AML-193 (cell line): ENCODE measurements around the gene WDR55.
"Not testable (repeated sequence)": the region's sequence is repeated elsewhere in the genome, so short reads cannot be mapped to it uniquely, and the experiment has no call there.

Source experiments
- DNase-seq, 2 experiments: peaks; one replicate each; lab custom pipeline; 2025; lab: John Stamatoyannopoulos, UW

Gene WDR55

GRCh38 chr5:140658870-140659269, 5.8 kb upstream of the WDR55 start:
- no peak for DNase-seq

- DNase-seq = not testable (repeated sequence)
Measured at GRCh38 chr5:140660371-140660770, 4.3 kb upstream of the WDR55 start.

DNA sequence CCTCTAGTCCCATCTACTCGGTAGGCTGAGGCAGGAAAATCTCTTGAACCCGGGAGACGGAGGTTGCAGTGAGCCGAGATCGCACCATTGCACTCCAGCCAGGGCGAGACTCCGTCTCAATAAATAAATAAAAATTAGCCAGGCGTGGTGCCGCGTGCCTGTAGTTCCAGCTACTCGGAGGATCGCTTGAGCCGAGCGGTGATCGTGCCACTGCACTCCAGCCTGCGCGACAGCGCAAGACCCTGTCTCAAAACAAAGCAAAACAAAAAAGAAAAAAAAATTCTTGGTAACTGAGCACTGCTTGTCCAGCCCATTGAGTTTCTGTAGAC, 710 bp upstream of the WDR55 start:
- no peak for DNase-seq

DNA sequence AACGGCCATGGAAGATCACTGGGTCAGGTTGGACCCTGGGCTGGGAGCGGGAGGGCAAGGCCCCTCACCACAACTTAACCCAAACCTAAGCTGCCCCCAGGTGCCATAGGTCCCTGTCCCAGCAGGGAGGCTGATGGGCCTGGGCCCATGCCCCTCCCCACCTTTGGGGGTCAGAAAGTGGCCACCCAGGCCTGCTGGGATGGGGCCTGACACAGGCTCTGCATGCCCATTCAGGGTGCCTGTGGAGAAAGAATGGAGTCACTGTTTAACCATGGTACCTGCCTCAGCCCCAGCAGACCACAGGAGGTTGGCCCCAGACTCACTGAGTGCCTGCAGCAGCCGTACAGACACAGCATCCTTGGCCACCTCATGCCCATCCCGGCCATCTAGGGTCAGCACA, 6.3 kb downstream of the WDR55 start:
- DNase-seq = not testable (repeated sequence)

DNA sequence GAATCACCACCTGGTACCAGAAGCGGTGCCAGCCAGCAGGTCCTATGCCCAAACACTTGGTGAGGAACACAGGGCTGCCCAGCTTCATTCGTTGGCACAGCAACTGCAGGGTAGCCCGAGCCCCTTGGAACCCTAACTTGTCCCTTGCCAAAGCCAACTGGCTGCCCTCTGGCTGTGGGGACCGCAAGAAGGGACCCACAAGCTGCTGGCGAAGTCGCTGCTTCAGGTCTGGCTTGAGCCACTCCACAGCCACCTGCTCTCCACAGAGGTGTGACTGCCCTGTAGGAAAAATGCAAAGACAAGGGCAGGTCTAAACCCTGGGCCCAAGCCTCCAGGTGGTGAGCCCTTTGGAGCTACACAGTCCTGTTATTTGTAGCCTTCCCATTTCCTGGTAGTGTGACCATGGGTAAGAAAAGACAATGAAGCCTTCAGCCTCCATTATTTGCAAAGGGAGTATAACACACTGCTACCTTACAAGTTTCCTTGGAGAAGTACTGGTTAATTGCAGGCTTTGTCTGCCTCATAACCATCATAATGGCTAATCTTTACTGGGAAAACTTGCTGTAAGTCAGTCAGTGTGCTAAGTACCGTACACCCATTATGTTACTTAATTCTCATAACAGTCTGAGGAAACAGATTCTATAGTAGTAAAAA, 6.9 kb downstream of the WDR55 start:
- DNase-seq = no peak

- DNase-seq = no peak
Measured at GRCh38 chr5:140672455-140673186, 7.9 kb downstream of the WDR55 start.

DNA sequence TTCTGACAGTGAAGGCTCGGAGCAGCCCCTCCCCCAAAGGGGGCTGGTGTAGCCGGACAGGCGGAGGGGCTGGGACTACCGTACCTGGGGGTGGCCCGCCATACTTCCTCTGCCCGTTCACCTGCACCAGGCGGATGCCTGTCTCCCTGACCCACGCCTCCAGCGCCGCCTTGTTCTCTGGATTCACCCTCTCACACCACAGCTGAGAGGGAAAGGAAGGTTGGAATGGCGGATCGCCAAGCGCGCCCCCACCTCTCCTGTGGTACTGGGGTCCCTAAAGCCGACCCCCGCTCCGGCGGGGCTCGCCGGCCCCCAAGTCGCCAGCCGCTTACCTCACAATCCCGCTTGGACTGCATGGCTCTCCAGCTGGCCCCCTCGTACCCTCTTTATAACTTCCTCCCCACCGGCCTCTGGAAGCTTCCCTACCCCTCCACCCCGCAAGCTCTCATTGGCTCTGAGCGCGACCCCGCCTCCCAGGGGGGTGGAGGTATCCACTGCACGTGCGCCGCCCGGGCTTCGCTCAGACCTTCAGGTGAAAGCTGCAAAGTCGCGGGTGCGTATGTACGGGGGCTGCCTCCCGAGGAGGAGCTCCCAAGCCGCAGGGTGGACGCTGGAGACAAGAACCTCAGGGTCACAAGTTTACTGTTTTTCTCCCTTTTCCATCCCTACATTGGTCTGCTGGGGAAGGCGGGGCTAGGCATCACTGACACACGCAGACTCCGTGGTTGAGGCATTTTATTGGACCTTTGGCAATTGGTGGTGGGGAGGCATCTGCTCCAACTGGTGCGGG, 8.7 kb downstream of the WDR55 start, which contains the start of gene DND1:
Gene DND1, minus strand, starts transcription at position 390 of the 790 bp plus-strand sequence. Its CDS starts 34 bp downstream, at position 356.
- DNase-seq = no peak

DNA sequence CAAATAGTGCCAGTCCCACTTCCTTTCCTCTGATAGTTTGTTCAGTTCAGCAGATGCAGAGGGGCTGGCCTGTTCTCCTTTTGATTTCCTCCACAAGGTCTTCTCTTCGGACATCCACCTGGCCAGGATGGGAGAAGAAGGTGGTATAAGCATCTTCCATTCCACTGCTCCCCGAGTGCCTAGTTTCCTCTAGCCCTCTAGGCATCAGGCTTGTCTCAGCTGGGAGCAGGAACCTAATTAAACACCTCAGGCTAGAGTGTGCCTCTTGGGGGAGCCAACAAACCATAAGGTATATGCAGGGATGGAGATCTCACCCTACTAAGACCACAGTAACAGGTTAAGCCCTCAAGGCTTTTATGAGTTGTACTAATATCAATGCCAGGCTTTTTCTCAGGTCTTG, 9.5 kb downstream of the WDR55 start:
- DNase-seq = no peak

DNA sequence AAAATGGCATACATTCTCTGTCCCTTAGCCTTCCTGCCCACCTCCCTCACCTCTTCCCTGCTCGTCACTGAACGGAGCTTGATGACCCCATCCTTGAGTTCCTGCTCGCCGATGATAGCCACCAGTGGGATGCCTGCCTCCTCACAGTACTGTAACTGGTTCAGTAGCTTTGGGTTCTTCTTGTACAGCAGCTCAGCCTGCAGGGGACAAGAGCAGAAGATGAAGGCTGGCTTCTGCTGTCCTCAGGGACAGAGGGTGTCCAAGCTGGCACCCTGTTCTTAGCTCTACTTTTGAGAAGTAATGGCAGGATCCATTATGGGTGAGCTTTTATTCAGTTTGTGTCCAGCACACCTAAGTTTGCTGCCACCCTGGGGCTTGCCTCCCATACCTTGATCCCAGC, 9.9 kb downstream of the WDR55 start:
- no peak for DNase-seq

- no peak for DNase-seq
Measured at GRCh38 chr5:140677947-140678346, 13.2 kb downstream of the WDR55 start.

GRCh38 chr5:140678993-140679392, 14.3 kb downstream of the WDR55 start:
- no peak for DNase-seq

DNA sequence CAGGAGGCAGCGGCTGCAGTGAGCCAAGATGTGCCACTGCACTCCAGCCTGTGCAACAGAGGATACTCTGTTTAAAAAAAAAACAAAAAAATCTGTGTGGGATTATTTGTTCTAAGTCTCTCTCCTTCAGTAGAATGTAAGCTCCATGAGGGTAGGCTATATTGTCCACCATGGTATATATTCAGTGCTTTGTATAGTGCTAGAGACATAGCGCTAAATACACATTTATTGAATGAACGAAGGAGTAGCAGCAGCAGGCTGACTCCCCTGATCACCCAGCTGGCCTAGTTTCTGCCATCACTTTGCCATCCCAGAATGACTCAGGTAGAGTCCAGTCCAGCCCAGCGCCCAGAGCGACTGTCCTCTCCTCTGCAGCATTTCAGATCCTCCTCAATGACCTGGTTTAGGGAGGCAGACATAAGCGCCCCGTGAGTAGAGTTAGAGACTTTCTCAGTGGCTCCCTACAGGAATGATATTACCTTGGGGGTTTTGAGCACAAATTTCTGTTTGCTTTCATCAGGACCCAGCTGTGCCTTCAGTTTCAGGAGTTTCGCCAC, 25.8 kb downstream of the WDR55 start:
- no peak for DNase-seq

- peak; percentile 87 to 92 for DNase-seq
Measured at GRCh38 chr5:140690941-140691924, 26.5 kb downstream of the WDR55 start, which contains the start of the genes HARS1 and HARS2. Gene HARS1, minus strand, starts transcription at chr5:140691370. Its CDS starts 66 bp downstream, at chr5:140691304. Gene HARS2, plus strand, starts transcription at chr5:140691455. Its CDS starts 194 bp downstream, at chr5:140691649.

- DNase-seq = no peak
Measured at GRCh38 chr5:140694276-140694675, 29.6 kb downstream of the WDR55 start.

DNA sequence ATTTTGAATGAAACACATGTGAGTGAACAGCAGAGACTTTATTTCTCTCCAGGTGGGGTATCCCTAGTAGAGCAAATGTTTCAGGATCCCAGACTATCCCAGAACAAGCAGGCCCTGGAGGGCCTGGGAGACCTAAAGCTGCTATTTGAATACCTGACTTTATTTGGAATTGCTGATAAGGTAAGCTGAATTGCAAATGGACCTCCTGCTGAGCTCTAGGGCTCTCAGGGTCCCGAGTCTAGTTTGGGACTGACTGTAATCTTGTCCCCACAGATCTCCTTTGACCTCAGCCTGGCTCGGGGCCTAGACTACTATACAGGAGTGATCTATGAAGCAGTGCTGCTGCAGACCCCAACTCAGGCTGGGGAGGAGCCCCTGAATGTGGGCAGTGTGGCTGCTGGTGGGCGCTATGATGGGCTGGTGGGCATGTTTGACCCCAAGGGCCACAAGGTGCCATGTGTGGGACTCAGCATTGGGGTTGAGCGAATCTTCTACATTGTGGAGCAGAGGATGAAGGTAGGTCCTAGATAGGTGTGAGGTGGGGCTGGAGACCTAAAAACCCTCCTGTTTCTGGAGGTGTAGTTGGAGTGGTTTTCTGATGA, 32.3 kb downstream of the WDR55 start:
- no peak for DNase-seq

DNA sequence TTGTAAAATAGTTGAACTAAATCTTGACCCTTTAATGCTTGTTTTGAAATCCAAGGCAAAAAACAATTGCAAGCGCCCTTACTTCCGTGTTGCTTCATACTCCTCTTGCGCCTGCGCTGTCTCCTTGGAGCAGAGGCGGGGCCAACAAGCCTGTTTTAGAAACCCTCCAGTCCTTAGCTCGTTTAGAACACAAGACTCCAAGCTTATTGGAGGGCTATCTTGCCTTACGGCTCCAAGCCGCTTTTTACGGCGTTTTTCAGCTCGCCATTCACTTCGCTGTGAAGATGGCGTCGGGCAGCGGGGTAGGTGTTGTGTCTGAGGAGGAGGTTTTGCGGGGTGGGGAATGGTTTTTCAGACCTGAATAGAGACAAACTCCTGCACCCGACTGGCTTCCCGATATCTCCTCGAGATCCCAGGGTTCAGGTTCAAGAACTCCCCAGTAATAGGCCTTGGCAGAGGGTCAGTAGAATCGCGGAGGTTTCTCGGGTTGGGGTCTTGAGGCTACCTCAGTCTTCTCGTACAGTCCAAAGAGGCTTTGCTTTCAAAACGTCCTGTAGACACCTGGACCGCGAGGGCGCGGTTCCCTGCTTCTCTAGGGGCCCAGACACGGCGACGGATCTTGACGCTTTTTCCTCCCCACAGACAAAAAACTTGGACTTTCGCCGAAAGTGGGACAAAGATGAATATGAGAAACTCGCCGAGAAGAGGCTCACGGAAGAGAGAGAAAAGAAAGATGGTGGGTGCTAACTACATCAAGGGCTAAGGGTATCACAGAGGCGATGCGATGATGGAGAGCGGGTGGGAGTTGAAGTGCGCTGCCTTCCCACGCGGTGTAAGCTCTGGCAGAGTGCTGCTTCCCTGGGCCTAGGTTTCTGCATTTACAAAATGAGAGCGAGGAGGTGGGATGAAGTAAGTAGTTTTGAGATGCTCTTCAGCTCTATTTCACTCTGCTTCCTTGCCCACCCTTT, 35.8 kb downstream of the WDR55 start, which contains the start of gene ZMAT2:
Gene ZMAT2, plus strand, starts transcription at position 271 of the 968 bp plus-strand sequence. Its CDS starts 14 bp downstream, at position 285.
- peak; percentile 95 to 97 for DNase-seq

GRCh38 chr5:140707812-140708211, 43.1 kb downstream of the WDR55 start:
- no peak for DNase-seq

- DNase-seq = not testable (repeated sequence)
Measured at GRCh38 chr5:140708787-140709186, 44.1 kb downstream of the WDR55 start.

GRCh38 chr5:140710899-140711552, 46.3 kb downstream of the WDR55 start:
- peak; percentile 76 to 78 for DNase-seq
